ENCODE measurements around the gene TANC1.

Gene TANC1

GRCh38 chr2:159069229-159069628 lies 100.8 kb downstream of the TANC1 start:
- TF ChIP-seq CTCF (IDR thresholded peaks at IDR 0.05), result no peak

DNA sequence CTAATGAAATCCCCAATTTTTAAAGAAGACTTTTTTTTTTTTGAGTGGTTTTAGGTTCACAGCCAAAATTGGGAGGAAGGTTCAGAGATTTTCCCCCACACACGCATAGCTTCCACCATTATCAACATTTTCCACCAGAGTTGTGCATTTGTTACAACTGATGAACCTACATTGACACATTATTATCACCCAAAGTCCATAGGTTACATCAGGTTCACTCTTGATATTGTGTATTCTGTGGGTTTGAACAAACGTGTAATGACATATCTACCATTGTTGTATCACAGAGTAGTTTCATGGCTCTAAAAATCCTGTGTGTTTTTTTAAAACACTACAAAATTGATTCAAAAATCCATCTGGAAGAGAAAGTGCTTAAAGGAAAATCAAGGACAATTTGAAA lies 101.8 kb downstream of the TANC1 start:
- TF ChIP-seq CTCF (IDR thresholded peaks at IDR 0.05), result no peak

- TF ChIP-seq CTCF (IDR thresholded peaks at IDR 0.05), result no peak
Measured at GRCh38 chr2:159071190-159071915, 102.9 kb downstream of the TANC1 start.

DNA sequence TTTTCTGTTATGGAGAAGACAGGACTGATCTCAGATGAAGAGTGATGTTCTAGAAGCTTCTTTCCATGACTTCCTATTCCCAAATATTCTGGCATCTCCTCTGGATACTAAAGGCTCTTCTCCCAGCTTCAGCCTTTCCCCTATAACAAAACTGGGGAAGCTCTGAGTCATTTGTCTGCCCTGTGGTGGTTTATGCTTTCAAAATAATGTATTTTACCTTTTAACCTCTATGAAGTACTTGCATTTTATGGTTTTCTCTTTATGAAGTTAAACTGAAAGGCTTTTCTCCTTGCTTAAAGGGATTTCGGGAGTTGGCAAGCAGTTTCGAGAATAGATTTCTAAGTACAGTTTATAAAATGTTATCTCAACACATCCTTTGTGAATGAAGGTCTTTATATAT lies 104.4 kb downstream of the TANC1 start:
- TF ChIP-seq CTCF (IDR thresholded peaks at IDR 0.05), result no peak

DNA sequence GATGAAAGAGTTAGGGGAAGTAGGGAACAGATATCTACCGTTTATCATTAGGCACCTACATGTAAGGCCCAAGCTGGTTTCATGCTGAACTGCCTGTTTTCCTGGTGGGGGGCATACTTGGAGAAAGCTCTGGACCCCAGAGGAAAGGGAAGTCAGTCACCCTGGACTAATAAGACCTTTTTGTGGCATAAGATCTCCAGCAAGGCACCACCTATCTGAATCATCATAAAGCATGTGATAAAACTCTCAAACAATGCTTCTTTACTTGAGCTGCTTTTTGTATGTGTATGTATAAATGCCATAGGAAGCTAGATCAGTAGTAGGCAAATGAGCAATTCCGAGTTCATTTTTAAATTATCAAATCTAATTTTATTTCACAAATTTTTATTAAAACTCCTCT lies 104.8 kb downstream of the TANC1 start:
- no peak for TF ChIP-seq CTCF (IDR thresholded peaks at IDR 0.05)

DNA sequence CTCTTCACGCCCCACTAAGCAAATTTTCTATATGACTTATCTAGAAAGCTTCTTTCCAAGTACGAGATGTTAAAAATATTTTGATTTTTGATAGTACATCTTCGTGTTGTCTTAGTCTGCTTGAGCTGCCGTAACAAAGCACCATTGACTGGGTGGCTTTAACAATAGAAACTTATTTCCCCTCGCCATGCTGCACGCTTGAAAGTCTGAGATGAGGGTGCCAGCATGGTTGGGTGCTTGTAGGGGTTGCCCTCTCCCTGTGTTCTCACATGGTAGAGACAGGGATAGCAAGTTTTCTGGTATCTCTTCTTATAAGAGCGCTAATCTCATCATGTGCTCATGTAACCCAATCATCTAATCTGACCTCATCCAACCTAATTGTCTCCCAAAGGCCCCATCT lies 106.2 kb downstream of the TANC1 start:
- no peak for TF ChIP-seq CTCF (IDR thresholded peaks at IDR 0.05)

GRCh38 chr2:159075727-159076126 lies 107.3 kb downstream of the TANC1 start:
- no peak for TF ChIP-seq CTCF (IDR thresholded peaks at IDR 0.05)

- no peak for TF ChIP-seq CTCF (IDR thresholded peaks at IDR 0.05)
Measured at GRCh38 chr2:159076241-159076640, 107.8 kb downstream of the TANC1 start.
